ENCODE results near the gene IL27RA. TPM values are rescaled to one million over a fixed set of nuclear protein-coding genes. Genes with fewer than 3 reads are reported as not detected.

Gene IL27RA
- total RNA-seq, 1 experiment from 2014 or later: 18.3 TPM

DNA sequence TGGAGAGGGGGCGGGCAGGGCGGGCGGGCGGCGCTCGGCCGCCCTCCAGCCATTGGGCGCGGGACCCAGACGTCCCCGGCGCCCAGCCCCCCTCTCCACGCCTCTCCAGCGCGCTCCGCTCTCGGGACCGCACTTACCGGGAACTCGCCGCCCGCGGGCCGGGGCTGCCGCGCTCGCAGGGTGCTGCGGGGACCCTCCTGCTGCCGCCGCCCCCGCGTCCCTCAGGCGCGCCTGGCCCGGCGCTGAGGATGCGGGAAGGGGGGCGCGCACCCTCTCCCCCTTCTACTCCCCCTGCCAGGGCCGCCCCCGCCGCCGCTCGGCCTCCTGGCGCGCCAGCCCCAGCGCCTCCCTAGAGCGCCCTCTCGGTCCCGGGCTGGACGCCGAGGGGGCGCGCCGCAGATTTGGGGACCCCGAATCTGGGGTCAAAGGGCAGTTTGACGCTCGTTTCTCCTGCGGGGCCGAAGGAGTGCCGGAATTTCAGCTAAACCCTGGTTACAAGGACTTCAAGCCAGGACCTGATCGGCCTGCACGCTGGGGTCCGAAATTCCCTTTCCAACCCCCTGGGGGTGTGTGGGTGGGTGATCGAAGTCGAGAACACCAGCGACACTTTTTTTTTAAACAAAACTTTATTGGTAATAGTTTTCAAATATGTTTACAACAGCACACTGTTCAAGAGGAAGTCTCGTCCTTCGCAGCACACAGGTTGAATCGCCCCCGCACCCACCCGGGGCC is 59.7 kb downstream of the IL27RA start (continued):
- TF ChIP-seq EZH2phosphoT487 (IDR thresholded peaks at IDR 0.05; ENCODE audit: borderline replicate concordance) (no peak), YY1 (IDR thresholded peaks at IDR 0.05; ENCODE audit: extremely low read depth, insufficient replicate concordance, low read depth, low read length) (no peak)
- TF ChIP-seq, protein P1, sequence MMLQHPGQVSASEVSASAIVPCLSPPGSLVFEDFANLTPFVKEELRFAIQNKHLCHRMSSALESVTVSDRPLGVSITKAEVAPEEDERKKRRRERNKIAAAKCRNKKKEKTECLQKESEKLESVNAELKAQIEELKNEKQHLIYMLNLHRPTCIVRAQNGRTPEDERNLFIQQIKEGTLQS (IDR thresholded peaks at IDR 0.05): no peak

DNA sequence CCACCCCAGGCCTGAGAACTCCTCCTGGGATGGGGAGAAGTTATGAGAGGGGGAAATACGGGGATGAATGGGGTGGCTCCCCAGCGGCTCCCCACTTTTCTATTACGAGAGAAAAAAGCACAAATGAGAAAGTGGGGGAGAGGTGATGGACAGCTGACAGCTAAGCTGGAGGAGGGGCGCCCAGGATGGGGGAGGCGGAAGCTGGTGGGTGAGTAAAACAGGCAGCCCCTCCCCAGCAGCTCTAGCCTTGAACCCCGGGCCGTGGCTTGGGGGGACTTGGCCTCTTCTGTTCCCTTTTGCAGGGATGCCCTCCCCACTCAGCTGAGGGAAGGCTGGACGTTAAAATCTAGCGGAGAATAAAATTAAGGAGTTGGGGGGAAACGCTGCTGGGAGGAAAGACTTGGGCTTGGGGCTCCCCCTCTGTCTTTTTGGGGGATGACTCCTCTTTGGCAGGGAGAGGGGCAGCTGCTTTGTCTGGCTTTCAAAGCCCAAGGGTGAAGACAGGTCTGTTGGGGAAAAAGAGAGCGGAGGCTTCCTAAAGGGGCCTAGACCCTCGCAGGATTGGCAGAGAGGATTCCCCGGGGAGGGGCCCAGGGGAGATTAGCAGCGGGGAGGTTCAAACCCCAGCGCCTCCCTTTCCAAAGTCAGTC is 60.4 kb downstream of the IL27RA start:
- no peak overlapping the region for H2AFZ ChIP-seq (ENCODE audit: low read depth, low read length, poor library complexity, severe bottlenecking)
- peaks cover 0 to 9% of the 10 kb centered on the region in 2 experiments; a peak in 1 of 4 replicates for H3K36me3 ChIP-seq (ENCODE audit: control insufficient read depth in 1 of 2, insufficient read depth in 2 of 2, low read length in 2 of 2)
- H3K4me2 ChIP-seq (ENCODE audit: low read length): peak overlapping the region; percentile 91
- no peak for DNase-seq (ENCODE audit: low read depth, low spot score)
- H3K79me2 ChIP-seq (ENCODE audit: insufficient read depth, low read length): no peaks in the 10 kb centered on the region
- peak overlapping the region; percentile 73 for H3K9ac ChIP-seq (ENCODE audit: low read length)
- ChIA-PET RAD21 (ENCODE audit: low non-redundant PET in 1 of 2, low total read pairs in 2 of 2, uncharacterized antibody in 2 of 2, unreplicated experiment in 2 of 2) (no interaction called here), POLR2A (no interaction called here), CTCF (no interaction called here)
- H4K20me1 ChIP-seq (ENCODE audit: insufficient read depth): no peaks in the 10 kb centered on the region
- H3K9me2 ChIP-seq (ENCODE audit: insufficient read depth): no peaks in the 10 kb centered on the region
- no peak for ATAC-seq
- H3K4me1 ChIP-seq (ENCODE audit: control insufficient read depth in 1 of 2, insufficient read depth in 2 of 2, low read length in 2 of 2): peaks cover 12 to 19% of the 10 kb centered on the region in 2 experiments
- intact Hi-C loops (cut with micrococcal nuclease): no loop called here
- H3K9me3 ChIP-seq (ENCODE audit: control insufficient read depth in 1 of 2, insufficient read depth in 1 of 2, low read depth in 1 of 2, low read length in 2 of 2): peaks cover 3 to 7% of the 10 kb centered on the region in 2 experiments; a peak in 1 of 4 replicates
- H3K27me3 ChIP-seq (ENCODE audit: insufficient read depth, low read length): no peaks in the 10 kb centered on the region
- H3K27ac ChIP-seq (ENCODE audit: low read depth, low read length): peak overlapping the region; percentile 83
- peak overlapping the region; percentile 41 to 66 for H3K4me3 ChIP-seq (replicated peaks in 1 of 2; ENCODE audit: low read depth in 1 of 2, low read length in 2 of 2)
- TSS peak; percentile 79 for BruUV-seq (replicated peaks)
- TF ChIP-seq RAD21 (IDR thresholded peaks at IDR 0.05; ENCODE audit: low read depth): no peak
- no peak for TF ChIP-seq EGR1 (IDR thresholded peaks at IDR 0.05; ENCODE audit: low read depth)
- TF ChIP-seq SP1 (IDR thresholded peaks at IDR 0.05; ENCODE audit: low read depth): no peak
- TF ChIP-seq ELF1 (IDR thresholded peaks at IDR 0.05; ENCODE audit: borderline replicate concordance, low read depth): no peak
- no peak for TF ChIP-seq JUND (IDR thresholded peaks at IDR 0.05)
- no peak for TF ChIP-seq POLR2A (IDR thresholded peaks at IDR 0.05; ENCODE audit: borderline replicate concordance, extremely low read depth, insufficient read depth, insufficient read length)
- TF ChIP-seq, protein P2, sequence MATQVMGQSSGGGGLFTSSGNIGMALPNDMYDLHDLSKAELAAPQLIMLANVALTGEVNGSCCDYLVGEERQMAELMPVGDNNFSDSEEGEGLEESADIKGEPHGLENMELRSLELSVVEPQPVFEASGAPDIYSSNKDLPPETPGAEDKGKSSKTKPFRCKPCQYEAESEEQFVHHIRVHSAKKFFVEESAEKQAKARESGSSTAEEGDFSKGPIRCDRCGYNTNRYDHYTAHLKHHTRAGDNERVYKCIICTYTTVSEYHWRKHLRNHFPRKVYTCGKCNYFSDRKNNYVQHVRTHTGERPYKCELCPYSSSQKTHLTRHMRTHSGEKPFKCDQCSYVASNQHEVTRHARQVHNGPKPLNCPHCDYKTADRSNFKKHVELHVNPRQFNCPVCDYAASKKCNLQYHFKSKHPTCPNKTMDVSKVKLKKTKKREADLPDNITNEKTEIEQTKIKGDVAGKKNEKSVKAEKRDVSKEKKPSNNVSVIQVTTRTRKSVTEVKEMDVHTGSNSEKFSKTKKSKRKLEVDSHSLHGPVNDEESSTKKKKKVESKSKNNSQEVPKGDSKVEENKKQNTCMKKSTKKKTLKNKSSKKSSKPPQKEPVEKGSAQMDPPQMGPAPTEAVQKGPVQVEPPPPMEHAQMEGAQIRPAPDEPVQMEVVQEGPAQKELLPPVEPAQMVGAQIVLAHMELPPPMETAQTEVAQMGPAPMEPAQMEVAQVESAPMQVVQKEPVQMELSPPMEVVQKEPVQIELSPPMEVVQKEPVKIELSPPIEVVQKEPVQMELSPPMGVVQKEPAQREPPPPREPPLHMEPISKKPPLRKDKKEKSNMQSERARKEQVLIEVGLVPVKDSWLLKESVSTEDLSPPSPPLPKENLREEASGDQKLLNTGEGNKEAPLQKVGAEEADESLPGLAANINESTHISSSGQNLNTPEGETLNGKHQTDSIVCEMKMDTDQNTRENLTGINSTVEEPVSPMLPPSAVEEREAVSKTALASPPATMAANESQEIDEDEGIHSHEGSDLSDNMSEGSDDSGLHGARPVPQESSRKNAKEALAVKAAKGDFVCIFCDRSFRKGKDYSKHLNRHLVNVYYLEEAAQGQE (IDR thresholded peaks at IDR 0.05; ENCODE audit: low read depth): no peak
- TF ChIP-seq SRF (IDR thresholded peaks at IDR 0.05; ENCODE audit: low read depth): no peak
- no peak for TF ChIP-seq POLR2AphosphoS5 (IDR thresholded peaks at IDR 0.05; ENCODE audit: low read depth, low read length)
- no peak for TF ChIP-seq EZH2 (IDR thresholded peaks at IDR 0.05)
- TF ChIP-seq, protein P3, sequence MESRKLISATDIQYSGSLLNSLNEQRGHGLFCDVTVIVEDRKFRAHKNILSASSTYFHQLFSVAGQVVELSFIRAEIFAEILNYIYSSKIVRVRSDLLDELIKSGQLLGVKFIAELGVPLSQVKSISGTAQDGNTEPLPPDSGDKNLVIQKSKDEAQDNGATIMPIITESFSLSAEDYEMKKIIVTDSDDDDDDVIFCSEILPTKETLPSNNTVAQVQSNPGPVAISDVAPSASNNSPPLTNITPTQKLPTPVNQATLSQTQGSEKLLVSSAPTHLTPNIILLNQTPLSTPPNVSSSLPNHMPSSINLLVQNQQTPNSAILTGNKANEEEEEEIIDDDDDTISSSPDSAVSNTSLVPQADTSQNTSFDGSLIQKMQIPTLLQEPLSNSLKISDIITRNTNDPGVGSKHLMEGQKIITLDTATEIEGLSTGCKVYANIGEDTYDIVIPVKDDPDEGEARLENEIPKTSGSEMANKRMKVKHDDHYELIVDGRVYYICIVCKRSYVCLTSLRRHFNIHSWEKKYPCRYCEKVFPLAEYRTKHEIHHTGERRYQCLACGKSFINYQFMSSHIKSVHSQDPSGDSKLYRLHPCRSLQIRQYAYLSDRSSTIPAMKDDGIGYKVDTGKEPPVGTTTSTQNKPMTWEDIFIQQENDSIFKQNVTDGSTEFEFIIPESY (IDR thresholded peaks at IDR 0.05; ENCODE audit: extremely low read depth, insufficient replicate concordance, low read length): no peak
- TF ChIP-seq SIN3A (IDR thresholded peaks at IDR 0.05; ENCODE audit: low read depth): no peak
- TF ChIP-seq, protein P4, sequence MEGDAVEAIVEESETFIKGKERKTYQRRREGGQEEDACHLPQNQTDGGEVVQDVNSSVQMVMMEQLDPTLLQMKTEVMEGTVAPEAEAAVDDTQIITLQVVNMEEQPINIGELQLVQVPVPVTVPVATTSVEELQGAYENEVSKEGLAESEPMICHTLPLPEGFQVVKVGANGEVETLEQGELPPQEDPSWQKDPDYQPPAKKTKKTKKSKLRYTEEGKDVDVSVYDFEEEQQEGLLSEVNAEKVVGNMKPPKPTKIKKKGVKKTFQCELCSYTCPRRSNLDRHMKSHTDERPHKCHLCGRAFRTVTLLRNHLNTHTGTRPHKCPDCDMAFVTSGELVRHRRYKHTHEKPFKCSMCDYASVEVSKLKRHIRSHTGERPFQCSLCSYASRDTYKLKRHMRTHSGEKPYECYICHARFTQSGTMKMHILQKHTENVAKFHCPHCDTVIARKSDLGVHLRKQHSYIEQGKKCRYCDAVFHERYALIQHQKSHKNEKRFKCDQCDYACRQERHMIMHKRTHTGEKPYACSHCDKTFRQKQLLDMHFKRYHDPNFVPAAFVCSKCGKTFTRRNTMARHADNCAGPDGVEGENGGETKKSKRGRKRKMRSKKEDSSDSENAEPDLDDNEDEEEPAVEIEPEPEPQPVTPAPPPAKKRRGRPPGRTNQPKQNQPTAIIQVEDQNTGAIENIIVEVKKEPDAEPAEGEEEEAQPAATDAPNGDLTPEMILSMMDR (IDR thresholded peaks at IDR 0.05 in 2 of 3, conservative IDR thresholded peaks at IDR 0.05 in 1 of 3; ENCODE audit: borderline replicate concordance in 1 of 3, insufficient read depth in 1 of 3, low read depth in 2 of 3, low read length in 2 of 3): no peak

Measured in HCT116 (cell line).